Measurements from ENCODE around the gene MBD3L4.

GRCh38 chr19:7072541-7072940 lies 32.6 kb upstream of the MBD3L4 start:
- TF ChIP-seq CTCF (IDR thresholded peaks at IDR 0.05): no peak
- TF ChIP-seq POLR2A (IDR thresholded peaks at IDR 0.05): no peak

Measured in right lobe of liver (tissue), 4 donors.